KMS-11 (cell line): ENCODE data around the gene PLPP1.

ENCODE experiments used
- H2AFZ ChIP-seq: fragments of 200-600 bp; sonication (generic); 2 replicates; pipeline ENCODE4 v1.6.1; 2016; ENCODE audit warnings: antibody characterized with exemption, mixed run types, low read depth
- H3K27ac ChIP-seq: fragments of 200-600 bp; sonication (generic); 2 replicates; pipeline ENCODE4 v1.6.1; 2016; ENCODE audit warnings: mild to moderate bottlenecking, mixed run types
- H3K27me3 ChIP-seq: fragments of 200-600 bp; sonication (generic); 2 replicates; pipeline ENCODE4 v1.6.1; 2017; ENCODE audit warnings: mild to moderate bottlenecking, low read depth, mixed run types, moderate library complexity; ENCODE audit not compliant: insufficient read depth
- H3K36me3 ChIP-seq: fragments of 200-600 bp; sonication (generic); 2 replicates; pipeline ENCODE4 v1.6.1; 2017; ENCODE audit warnings: mild to moderate bottlenecking, mixed run types; ENCODE audit not compliant: insufficient read depth
- H3K4me1 ChIP-seq: fragments of 200-600 bp; sonication (generic); 2 replicates; pipeline ENCODE4 v1.6.1; 2016; ENCODE audit warnings: mild to moderate bottlenecking, low read depth, mixed run types; ENCODE audit not compliant: poor library complexity, severe bottlenecking
- H3K4me2 ChIP-seq: fragments of 200-600 bp; sonication (generic); 2 replicates; pipeline ENCODE4 v1.7.0; 2016; ENCODE audit warnings: mild to moderate bottlenecking, mixed run types
- H3K4me3 ChIP-seq: fragments of 200-600 bp; sonication (generic); IDR thresholded peaks from 2 replicates; pipeline ENCODE4 v1.6.1; 2017; ENCODE audit warnings: low read depth, low read length, mixed read lengths; ENCODE audit not compliant: insufficient read depth
- H3K79me2 ChIP-seq: fragments of 200-600 bp; sonication (generic); 2 replicates; pipeline ENCODE4 v1.6.1; 2016; ENCODE audit warnings: low read depth, mixed run types; ENCODE audit not compliant: insufficient read depth
- H3K9ac ChIP-seq: fragments of 200-600 bp; sonication (generic); 2 replicates; pipeline ENCODE4 v1.6.1; 2016; ENCODE audit warnings: mild to moderate bottlenecking, mixed run types
- H4K20me1 ChIP-seq: fragments of 200-600 bp; sonication (generic); 2 replicates; pipeline ENCODE4 v1.6.1; 2016; ENCODE audit warnings: mild to moderate bottlenecking, mixed run types; ENCODE audit not compliant: insufficient read depth
- TF ChIP-seq, protein P1 (sequence below): fragments of 200-600 bp; sonication (generic); conservative IDR thresholded peaks from 2 replicates; pipeline ENCODE4 v1.6.1; 2017; ENCODE audit warnings: low read depth, mild to moderate bottlenecking, antibody characterized with exemption, low read length, moderate library complexity, mixed read lengths

PLPP1 gene

DNA sequence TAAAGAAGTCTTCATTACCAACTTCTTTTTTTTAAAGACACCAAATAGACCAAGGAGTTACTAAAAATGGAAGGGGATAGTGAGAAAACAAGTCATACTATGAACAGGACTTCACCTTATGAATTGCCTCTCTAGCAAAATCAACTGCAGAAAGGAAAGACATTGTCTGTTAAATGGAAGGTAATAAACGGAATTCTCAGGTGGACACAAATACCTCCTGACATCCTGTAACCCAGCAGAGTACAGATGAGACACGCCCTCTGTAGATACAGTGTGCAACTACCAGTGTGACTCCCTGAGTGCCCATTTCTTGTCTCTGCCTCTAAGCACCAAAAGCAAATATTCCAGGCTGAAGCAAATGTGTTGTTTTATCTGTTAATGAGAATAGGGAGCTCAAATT lies 12.2 kb upstream of the PLPP1 start:
- no peaks in the 10 kb centered on the region for H3K79me2 ChIP-seq
- H3K36me3 ChIP-seq = no peaks in the 10 kb centered on the region
- no peaks in the 10 kb centered on the region for H3K27me3 ChIP-seq
- no peak overlapping the region for H3K27ac ChIP-seq
- H3K4me3 ChIP-seq = no peak overlapping the region
- no peak overlapping the region for H2AFZ ChIP-seq
- no peak overlapping the region for H3K4me2 ChIP-seq
- H4K20me1 ChIP-seq = no peaks in the 10 kb centered on the region
- H3K4me1 ChIP-seq = no peaks in the 10 kb centered on the region
- TF ChIP-seq, protein P1, sequence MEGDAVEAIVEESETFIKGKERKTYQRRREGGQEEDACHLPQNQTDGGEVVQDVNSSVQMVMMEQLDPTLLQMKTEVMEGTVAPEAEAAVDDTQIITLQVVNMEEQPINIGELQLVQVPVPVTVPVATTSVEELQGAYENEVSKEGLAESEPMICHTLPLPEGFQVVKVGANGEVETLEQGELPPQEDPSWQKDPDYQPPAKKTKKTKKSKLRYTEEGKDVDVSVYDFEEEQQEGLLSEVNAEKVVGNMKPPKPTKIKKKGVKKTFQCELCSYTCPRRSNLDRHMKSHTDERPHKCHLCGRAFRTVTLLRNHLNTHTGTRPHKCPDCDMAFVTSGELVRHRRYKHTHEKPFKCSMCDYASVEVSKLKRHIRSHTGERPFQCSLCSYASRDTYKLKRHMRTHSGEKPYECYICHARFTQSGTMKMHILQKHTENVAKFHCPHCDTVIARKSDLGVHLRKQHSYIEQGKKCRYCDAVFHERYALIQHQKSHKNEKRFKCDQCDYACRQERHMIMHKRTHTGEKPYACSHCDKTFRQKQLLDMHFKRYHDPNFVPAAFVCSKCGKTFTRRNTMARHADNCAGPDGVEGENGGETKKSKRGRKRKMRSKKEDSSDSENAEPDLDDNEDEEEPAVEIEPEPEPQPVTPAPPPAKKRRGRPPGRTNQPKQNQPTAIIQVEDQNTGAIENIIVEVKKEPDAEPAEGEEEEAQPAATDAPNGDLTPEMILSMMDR = no peak
- H3K9ac ChIP-seq = no peak overlapping the region

DNA sequence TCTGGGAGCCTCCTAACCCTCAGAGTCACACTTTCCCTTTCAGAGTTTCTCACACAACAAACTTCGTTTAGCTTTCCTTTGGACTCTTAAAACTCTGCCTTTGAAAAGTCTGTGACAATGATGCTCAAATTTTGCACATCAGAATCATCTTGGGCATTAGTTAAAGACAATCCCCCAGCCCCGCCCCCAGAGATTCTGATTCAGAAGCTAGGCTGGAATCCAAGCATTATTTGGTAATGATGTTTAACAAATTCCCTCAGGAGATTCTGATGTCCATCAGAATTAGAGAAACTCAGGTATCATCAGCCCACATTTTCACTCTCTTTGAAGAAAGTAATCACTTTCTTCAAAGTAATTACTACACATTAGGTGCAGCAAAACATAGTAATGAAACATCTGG lies 9.6 kb upstream of the PLPP1 start:
- Histone ChIP-seq H3K4me3 (no peak overlapping the region), H4K20me1 (no peaks in the 10 kb centered on the region), H3K4me1 (peaks cover 12% of the 10 kb centered on the region), H3K4me2 (no peak overlapping the region), H3K27me3 (no peaks in the 10 kb centered on the region), H3K9ac (no peak overlapping the region), H3K27ac (no peak overlapping the region), H2AFZ (no peak overlapping the region), H3K36me3 (no peaks in the 10 kb centered on the region), H3K79me2 (no peaks in the 10 kb centered on the region)
- TF ChIP-seq, protein P1 = no peak

DNA sequence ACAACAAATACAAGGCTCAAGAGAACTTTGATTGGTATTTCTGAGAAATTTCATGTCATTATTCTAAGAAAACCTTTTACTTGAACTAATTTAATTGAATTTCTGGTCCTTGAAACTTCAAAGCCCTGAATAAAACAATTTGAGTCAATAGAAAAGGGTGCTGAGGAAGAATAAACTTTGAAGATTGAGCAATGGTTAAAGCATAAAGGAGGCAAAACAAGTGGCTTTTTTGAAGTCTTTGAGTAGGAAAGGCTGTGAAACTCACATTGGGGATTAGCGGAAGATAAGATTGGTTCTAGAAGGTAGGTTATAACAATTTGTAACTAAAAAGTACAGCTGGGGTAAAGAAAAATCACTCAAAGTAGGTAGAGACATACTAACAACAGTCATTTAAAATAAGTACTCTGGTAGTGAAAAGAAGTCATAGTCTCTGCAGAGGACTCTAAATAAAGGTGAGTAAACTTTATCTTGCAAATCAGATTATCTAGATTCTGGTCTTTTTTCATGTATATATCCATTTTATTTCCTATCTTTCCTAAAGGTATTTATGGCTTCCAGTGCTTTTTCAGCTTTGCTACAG lies 6.4 kb upstream of the PLPP1 start:
- Histone ChIP-seq H4K20me1 (no peaks in the 10 kb centered on the region), H3K4me3 (no peak overlapping the region), H3K9ac (no peak overlapping the region), H2AFZ (no peak overlapping the region), H3K4me1 (peaks cover 33% of the 10 kb centered on the region), H3K27ac (no peak overlapping the region), H3K36me3 (no peaks in the 10 kb centered on the region), H3K4me2 (0 out of 2 replicates have a peak overlapping the region, but pooled peaks have one; percentile 15), H3K79me2 (no peaks in the 10 kb centered on the region), H3K27me3 (no peaks in the 10 kb centered on the region)
- TF ChIP-seq, protein P1 = no peak

DNA sequence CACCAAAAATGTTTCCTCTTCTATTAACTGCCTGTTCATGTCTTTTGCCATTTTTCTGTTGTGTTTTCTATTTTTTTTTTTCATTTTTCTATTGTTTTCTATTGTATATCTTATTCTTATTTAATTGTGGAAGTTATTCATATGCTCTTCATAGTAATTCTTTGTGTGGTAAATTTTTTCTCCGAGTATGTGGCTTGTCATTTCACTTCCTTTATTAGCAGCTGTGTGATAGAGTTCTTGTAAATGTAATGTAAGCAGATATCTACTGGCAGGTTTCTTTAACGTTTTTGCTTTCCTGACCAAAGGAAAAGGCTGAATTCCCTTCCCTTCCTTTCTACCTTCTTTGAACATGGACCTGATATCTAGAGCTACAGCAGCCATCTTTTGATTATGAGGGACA lies 5.8 kb upstream of the PLPP1 start:
- Histone ChIP-seq H3K4me3 (no peak overlapping the region), H3K4me2 (0 out of 2 replicates have a peak overlapping the region, but pooled peaks have one; percentile 15), H3K9ac (no peak overlapping the region), H3K36me3 (no peaks in the 10 kb centered on the region), H3K4me1 (peaks cover 38% of the 10 kb centered on the region), H4K20me1 (no peaks in the 10 kb centered on the region), H3K27me3 (no peaks in the 10 kb centered on the region), H3K27ac (no peak overlapping the region), H2AFZ (no peak overlapping the region), H3K79me2 (no peaks in the 10 kb centered on the region)
- TF ChIP-seq, protein P1 = no peak
